MCF 10A (cell line): Measurements from ENCODE around the gene DHRS1. TPM values are rescaled to one million over a fixed set of nuclear protein-coding genes. Genes with fewer than 3 reads are reported as not detected.
A peak's percentile ranks its signal among the peaks of the same experiment; 100 is the strongest.

Experiments
- BruUV-seq: library from RNA; stranded (reverse); fragments of 400-500 nt; replicated peaks from 2 replicates; lab custom pipeline; 2021; lab: Mats Ljungman, UMichigan
- CTCF ChIA-PET: fragments of 300-600 bp; sonication (Branson Sonifier 250); formaldehyde crosslinking; extraction: SDS; loops from one replicate; lab custom pipeline; 2021; ENCODE audit warnings: antibody characterized with exemption, inconsistent platforms; lab: Yijun Ruan, JAX
- POLR2A ChIA-PET: fragments of 300-600, 350-650 bp; sonication (Branson Sonifier 250); formaldehyde crosslinking; extraction: SDS; loops from one replicate; lab custom pipeline; 2020; ENCODE audit warnings: antibody characterized with exemption, inconsistent platforms; lab: Yijun Ruan, JAX
- DNase-seq: peaks from one replicate; pipeline ENCODE4 v3.0.0-alpha.2; 2018; ENCODE audit not compliant: unreplicated experiment
- H3K27ac Mint-ChIP-seq: one replicate; pipeline ENCODE4 v1.8.0; 2022; ENCODE audit warnings: mild to moderate bottlenecking, low read depth, mixed read lengths; ENCODE audit not compliant: unreplicated experiment
- H3K27me3 Mint-ChIP-seq: one replicate; pipeline ENCODE4 v1.8.0; 2022; ENCODE audit warnings: mixed read lengths; ENCODE audit not compliant: insufficient read depth, unreplicated experiment
- H3K36me3 Mint-ChIP-seq: one replicate; pipeline ENCODE4 v1.8.0; 2022; ENCODE audit warnings: mild to moderate bottlenecking, moderate library complexity, mixed read lengths; ENCODE audit not compliant: insufficient read depth, unreplicated experiment
- H3K4me1 Mint-ChIP-seq: one replicate; pipeline ENCODE4 v1.8.0; 2022; ENCODE audit warnings: mixed read lengths; ENCODE audit not compliant: insufficient read depth, unreplicated experiment
- H3K4me3 Mint-ChIP-seq: one replicate; pipeline ENCODE4 v1.8.0; 2022; ENCODE audit warnings: mild to moderate bottlenecking, moderate library complexity, mixed read lengths; ENCODE audit not compliant: unreplicated experiment
- H3K9me3 Mint-ChIP-seq: one replicate; pipeline ENCODE4 v1.8.0; 2022; ENCODE audit warnings: mixed read lengths; ENCODE audit not compliant: unreplicated experiment
- CTCF ChIP-seq: fragments of 200-600 bp; IDR thresholded peaks from one replicate; pipeline ENCODE4 v1.8.0; 2022; ENCODE audit warnings: antibody characterized with exemption, mild to moderate bottlenecking; ENCODE audit not compliant: unreplicated experiment
- intact Hi-C: fragments of 100-400 bp; cut with micrococcal nuclease; formaldehyde crosslinking; loops from 2 replicates; pipeline ENCODE4 v1.14.1; 2022
- total RNA-seq: library from RNA; stranded (reverse); gene quantifications from 2 replicates; pipeline ENCODE4 v1.2.3, GENCODE V29; 2022

Gene DHRS1
- total RNA-seq, 1 experiment from 2014 or later: 29.7 TPM

- Mint-ChIP-seq H3K4me3 (no peak overlapping the region), H3K4me1 (peaks cover 7% of the 10 kb centered on the region), H3K27me3 (peaks cover 11% of the 10 kb centered on the region), H3K9me3 (no peaks in the 10 kb centered on the region), H3K27ac (no peak overlapping the region), H3K36me3 (peaks cover 6% of the 10 kb centered on the region)
- intact Hi-C loops: loop anchor here (1.0 kb wide), 1 partner anchor 89 kb away; no protein-coding TSS in a partner anchor
- BruUV-seq: no TSS peak
- TF ChIP-seq CTCF: peak; percentile 60
- CTCF ChIA-PET: interaction anchor here (0.6 to 16.6 kb wide), 43 partner anchors 8 to 700 kb away, joined by 3 to 626 read pairs (median 7); partner anchors contain the start of genes CBLN3, CIDEB, KHNYN and LTB4R
- DNase-seq: peak; percentile 72
- POLR2A ChIA-PET: interaction anchor here (0.8 to 3.3 kb wide), 8 partner anchors 20 to 104 kb away, joined by 3 to 52 read pairs (median 4); partner anchors contain the start of genes CBLN3, KHNYN and TINF2
Observed at GRCh38 chr14:24332268-24332993, 32.9 kb upstream of the DHRS1 start.

GRCh38 chr14:24331731-24332267, 32.2 kb upstream of the DHRS1 start:
- CTCF ChIA-PET: interaction anchor here (0.6 to 16.6 kb wide), 20 partner anchors 8 to 109 kb away, joined by 3 to 626 read pairs (median 14); partner anchors contain the start of genes CBLN3, CIDEB, KHNYN and LTB4R
- BruUV-seq: no TSS peak
- TF ChIP-seq CTCF: no peak
- Mint-ChIP-seq H3K4me1 (peaks cover 7% of the 10 kb centered on the region), H3K4me3 (no peak overlapping the region), H3K36me3 (peaks cover 6% of the 10 kb centered on the region), H3K27ac (no peak overlapping the region), H3K9me3 (no peaks in the 10 kb centered on the region), H3K27me3 (peaks cover 11% of the 10 kb centered on the region)
- no peak for DNase-seq
- POLR2A ChIA-PET: interaction anchor here (0.8 to 3.3 kb wide), 4 partner anchors 74 to 105 kb away, joined by 3 to 52 read pairs (median 5); partner anchors contain the start of genes CBLN3, KHNYN and TINF2
- intact Hi-C loops: loop anchor here (1.0 kb wide), 1 partner anchor 88 kb away; no protein-coding TSS in a partner anchor

- ChIA-PET POLR2A (interaction anchor here (1.9 to 3.3 kb wide), 2 partner anchors 100 to 106 kb away, joined by 7 to 52 read pairs; partner anchors contain the start of genes CBLN3 and KHNYN), CTCF (interaction anchor here (0.6 to 16.6 kb wide), 18 partner anchors 8 to 110 kb away, joined by 3 to 626 read pairs (median 8); partner anchors contain the start of genes CBLN3, CIDEB, KHNYN and LTB4R)
- Mint-ChIP-seq H3K27ac (no peak overlapping the region), H3K27me3 (peaks cover 11% of the 10 kb centered on the region), H3K4me3 (no peak overlapping the region), H3K4me1 (peaks cover 7% of the 10 kb centered on the region), H3K36me3 (peaks cover 6% of the 10 kb centered on the region), H3K9me3 (no peaks in the 10 kb centered on the region)
- no TSS peak for BruUV-seq
- intact Hi-C loops: no loop called here
- no peak for DNase-seq
- no peak for TF ChIP-seq CTCF
Observed at GRCh38 chr14:24330973-24331674, 31.5 kb upstream of the DHRS1 start.
